ENCODE results near the gene AJAP1.

The AJAP1 gene

DNA sequence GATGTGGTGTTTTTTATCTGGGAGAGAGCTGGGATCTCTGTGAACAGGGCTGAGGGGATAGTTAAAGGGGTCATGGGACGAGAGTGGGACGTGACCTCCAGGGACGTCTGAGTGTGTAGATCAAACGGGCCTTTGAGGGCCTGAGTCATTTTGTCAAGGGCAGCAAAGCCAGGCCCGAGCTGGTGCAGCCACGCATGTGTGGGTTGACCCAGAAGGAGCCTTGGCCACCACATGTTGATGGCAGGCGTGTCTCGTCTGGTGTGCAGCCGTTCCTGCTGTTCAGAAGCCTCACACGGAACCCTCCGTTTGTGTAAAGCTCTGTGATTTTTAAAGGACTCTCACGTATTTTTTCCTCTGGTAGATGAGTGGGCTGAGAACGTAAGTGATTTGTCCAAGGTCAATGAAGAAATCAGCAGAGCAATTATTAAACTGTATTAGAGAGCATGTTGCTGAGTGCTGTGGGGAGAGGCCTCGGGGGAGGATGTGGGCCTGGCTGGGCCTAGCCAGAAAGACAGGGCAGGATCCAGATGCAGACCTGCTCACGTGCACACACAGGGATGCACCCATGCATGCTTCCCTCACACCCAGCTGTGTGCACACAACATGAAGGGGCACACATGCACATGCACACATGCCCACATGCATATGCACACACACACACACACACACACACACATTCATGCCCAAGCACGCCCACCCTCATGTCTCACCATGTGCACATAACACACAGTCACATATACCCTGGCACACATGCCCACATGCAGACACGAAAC is 89.8 kb downstream of the AJAP1 start:
- DNase-seq = no peak

GRCh38 chr1:4745560-4745959 is 91.2 kb downstream of the AJAP1 start:
- no peak for DNase-seq

- DNase-seq = no peak
Observed at GRCh38 chr1:4749406-4749805, 95.0 kb downstream of the AJAP1 start.

- DNase-seq = no peak
Observed at GRCh38 chr1:4750177-4750576, 95.8 kb downstream of the AJAP1 start.

GRCh38 chr1:4752059-4752458 is 97.7 kb downstream of the AJAP1 start:
- no peak for DNase-seq

DNA sequence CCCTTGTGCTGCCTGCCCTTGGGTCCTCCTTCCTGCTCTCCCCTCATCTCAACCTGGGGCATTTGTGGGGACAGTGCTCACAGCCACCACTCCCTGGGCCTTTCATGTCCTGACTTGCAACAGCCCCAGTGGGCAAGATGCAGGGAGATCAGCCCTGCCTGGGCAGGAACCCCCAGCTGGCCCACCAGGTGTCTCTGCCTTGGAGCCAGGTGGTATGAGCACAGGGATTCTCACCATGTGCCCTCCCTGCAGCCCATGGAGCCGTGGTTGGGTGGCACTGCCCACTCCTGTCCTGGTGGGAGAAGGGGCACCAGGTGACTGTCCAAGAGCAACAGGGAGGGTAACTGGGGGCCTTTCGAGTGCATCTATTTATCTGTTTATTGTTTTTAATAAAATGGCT is 100.4 kb downstream of the AJAP1 start:
- DNase-seq = no peak

- DNase-seq = no peak
Observed at GRCh38 chr1:4755301-4755845, 101.0 kb downstream of the AJAP1 start.

- no peak for DNase-seq
Observed at GRCh38 chr1:4755864-4756504, 101.6 kb downstream of the AJAP1 start.

- DNase-seq = no peak
Observed at GRCh38 chr1:4756851-4757580, 102.6 kb downstream of the AJAP1 start.

- no peak for DNase-seq
Observed at GRCh38 chr1:4759671-4760070, 105.3 kb downstream of the AJAP1 start.

GRCh38 chr1:4760088-4760487 is 105.7 kb downstream of the AJAP1 start:
- no peak for DNase-seq

- no peak for DNase-seq
Observed at GRCh38 chr1:4761324-4761723, 106.9 kb downstream of the AJAP1 start.

- no peak for DNase-seq
Observed at GRCh38 chr1:4762146-4762545, 107.7 kb downstream of the AJAP1 start.

DNA sequence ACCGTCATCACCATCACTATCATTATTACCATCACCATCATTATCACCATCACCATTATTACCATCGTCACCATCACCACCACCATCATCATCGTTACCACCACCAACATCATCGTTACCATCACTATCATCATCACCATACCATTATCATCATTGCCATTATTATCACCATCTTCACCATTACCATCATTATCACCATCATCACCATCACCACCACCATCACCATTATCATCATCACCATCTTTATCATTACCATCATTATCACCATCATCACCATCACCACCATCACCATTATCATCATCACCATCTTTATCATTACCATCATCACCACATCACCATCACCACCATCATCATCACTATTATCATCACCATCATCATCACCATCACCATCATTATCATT is 112.9 kb downstream of the AJAP1 start:
- DNase-seq = no peak

DNA sequence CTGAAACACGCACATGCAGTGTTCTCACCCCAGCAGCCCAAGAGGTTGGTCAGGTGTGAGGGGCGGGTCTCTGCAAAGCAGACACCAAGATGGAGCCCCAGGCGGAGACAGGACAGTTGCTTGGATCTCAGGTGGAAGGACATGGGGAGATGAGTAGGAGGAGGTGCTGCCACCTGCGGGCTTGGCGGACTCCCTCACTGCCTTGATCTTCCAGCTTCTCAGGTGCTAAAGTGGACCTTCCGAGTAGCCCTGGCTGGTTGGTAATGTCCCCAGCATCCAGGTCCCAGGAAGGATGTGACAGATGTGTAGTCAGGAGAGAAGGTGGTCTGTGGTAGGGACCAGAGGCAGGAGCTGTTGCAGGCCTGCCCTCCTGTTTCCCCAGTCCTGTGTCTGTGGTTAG is 114.1 kb downstream of the AJAP1 start:
- DNase-seq = no peak

- no peak for DNase-seq
Observed at GRCh38 chr1:4769516-4770280, 115.3 kb downstream of the AJAP1 start.

DNA sequence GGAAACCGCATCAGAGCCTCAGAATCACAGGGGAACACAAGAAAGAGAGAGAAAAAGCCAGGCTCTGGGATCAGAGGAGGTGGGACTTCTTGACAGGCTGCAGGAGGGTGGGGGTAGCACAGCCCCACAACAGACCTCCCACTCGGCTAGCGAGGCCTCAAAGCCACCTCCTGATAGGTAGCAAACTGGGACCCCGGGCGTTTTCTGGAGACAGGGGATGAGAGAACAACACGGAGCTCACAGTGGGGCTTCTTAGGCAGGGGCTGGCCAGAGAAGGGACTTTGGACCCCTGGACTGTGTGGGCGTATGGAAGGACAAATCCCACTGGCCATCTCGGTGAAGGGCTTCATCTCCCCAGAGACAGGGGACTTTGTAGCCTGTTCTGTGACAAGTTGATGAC is 116.3 kb downstream of the AJAP1 start:
- DNase-seq = no peak

DNA sequence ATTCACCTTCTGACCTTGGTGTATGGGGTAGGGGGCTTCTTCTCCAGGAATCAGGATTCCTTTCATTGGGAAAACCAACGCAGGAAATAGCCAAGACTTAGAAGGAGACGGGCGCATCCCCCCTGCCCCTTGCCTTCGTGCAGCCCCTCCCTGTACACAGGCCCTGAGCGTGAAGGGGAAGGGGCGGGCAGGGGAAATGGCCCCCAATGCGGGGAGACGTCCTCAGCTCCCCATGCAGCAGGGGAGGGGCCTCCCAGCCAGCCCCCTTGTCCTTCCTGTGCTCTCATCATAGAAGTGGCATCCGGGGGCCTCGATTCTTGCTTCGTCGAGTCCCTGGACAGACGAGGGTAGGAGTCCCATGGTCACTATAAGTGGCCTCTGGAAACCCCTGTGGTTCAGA is 116.9 kb downstream of the AJAP1 start:
- DNase-seq = no peak

GRCh38 chr1:4771721-4772120 is 117.3 kb downstream of the AJAP1 start:
- no peak for DNase-seq

- no peak for DNase-seq
Observed at GRCh38 chr1:4772294-4773010, 118.0 kb downstream of the AJAP1 start.

DNA sequence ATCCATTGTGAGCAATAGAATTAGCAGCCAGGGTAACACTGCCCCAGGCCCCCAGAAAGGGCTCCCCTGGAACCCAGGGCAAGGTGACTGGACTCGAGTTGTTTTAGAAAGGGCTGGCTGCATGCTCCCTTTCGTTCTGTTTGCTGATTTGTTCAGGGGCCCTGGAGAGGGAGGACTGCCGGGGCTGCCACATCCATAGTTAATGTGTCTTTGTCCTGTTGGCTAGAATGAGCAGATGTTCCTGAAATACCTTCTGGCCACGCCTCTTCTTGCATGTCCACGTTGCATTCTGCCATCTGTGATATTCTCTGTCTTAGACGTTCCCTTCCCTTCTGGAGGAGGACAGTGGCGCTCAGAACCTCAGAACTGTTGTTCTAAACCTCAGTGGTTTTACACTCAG is 118.8 kb downstream of the AJAP1 start:
- DNase-seq = no peak

GRCh38 chr1:4775506-4775905 is 121.1 kb downstream of the AJAP1 start:
- DNase-seq = no peak

Measured in left hindlimb (tissue), 1 donor.